SK-N-SH treated with all-trans-retinoic acid at 6 μM for 48 hours (cell line): ENCODE measurements around the gene DCTN4.

Experiments
- ATAC-seq: fragments of 200-7000 bp; cut with Tn5 transposase; 3 replicates; pipeline ENCODE4 v1.9.1; 2020; ENCODE audit warnings: mild to moderate bottlenecking, moderate library complexity
- ARNTL ChIP-seq: fragments of 450-650 bp; formaldehyde crosslinking; IDR thresholded peaks from 2 replicates; pipeline ENCODE4 v1.5.0; 2020; ENCODE audit warnings: low read depth, mild to moderate bottlenecking, moderate library complexity, borderline replicate concordance
- CSDC2 ChIP-seq: fragments of 250-450 bp; sonication (Bioruptor Pico); IDR thresholded peaks from 2 replicates; pipeline ENCODE4 v1.5.0; 2020; ENCODE audit warnings: mild to moderate bottlenecking, moderate library complexity
- ESRRG ChIP-seq: fragments of 250-450 bp; sonication (Bioruptor Pico); IDR thresholded peaks from 2 replicates; pipeline ENCODE4 v1.6.1; 2021; ENCODE audit warnings: mild to moderate bottlenecking
- GLIS3 ChIP-seq: fragments of 250-450 bp; sonication (Bioruptor Pico); IDR thresholded peaks from 2 replicates; pipeline ENCODE4 v1.5.0; 2020; ENCODE audit warnings: mild to moderate bottlenecking, moderate library complexity
- ISL1 ChIP-seq: fragments of 250-450 bp; sonication (Bioruptor Pico); IDR thresholded peaks from 2 replicates; pipeline ENCODE4 v2.1.2; 2022; ENCODE audit warnings: mild to moderate bottlenecking, moderate library complexity
- OSR1 ChIP-seq: fragments of 250-450 bp; sonication (Bioruptor Pico); IDR thresholded peaks from 2 replicates; pipeline ENCODE4 v1.8.0; 2022; ENCODE audit warnings: moderate library complexity, mild to moderate bottlenecking, inconsistent platforms
- PPARA ChIP-seq: fragments of 250-450 bp; sonication (Bioruptor Pico); IDR thresholded peaks from 2 replicates; pipeline ENCODE4 v1.5.0; 2020; ENCODE audit warnings: mild to moderate bottlenecking, borderline replicate concordance
- RARB ChIP-seq: fragments of 250-450 bp; sonication (Bioruptor Pico); IDR thresholded peaks from 2 replicates; pipeline ENCODE4 v1.8.0; 2021; ENCODE audit warnings: mild to moderate bottlenecking, moderate library complexity
- SNAI2 ChIP-seq: fragments of 250-450 bp; sonication (Bioruptor Pico); IDR thresholded peaks from 2 replicates; pipeline ENCODE4 v1.5.0; 2020; ENCODE audit warnings: mild to moderate bottlenecking, moderate library complexity
- TCF4 ChIP-seq: fragments of 250-450 bp; sonication (Bioruptor Pico); IDR thresholded peaks from 2 replicates; pipeline ENCODE4 v1.8.0; 2021; ENCODE audit warnings: mild to moderate bottlenecking, moderate library complexity, borderline replicate concordance
- TOX ChIP-seq: fragments of 250-450 bp; sonication (Bioruptor Pico); IDR thresholded peaks from 2 replicates; pipeline ENCODE4 v1.8.0; 2021; ENCODE audit warnings: mild to moderate bottlenecking, moderate library complexity, borderline replicate concordance
- ZC3H10 ChIP-seq: fragments of 250-450 bp; sonication (Bioruptor Pico); IDR thresholded peaks from 2 replicates; pipeline ENCODE4 v1.5.1; 2021; ENCODE audit warnings: mild to moderate bottlenecking, moderate library complexity
- ZFP3 ChIP-seq: fragments of 250-450 bp; sonication (Bioruptor Pico); IDR thresholded peaks from 2 replicates; pipeline ENCODE4 v1.5.0; 2020; ENCODE audit warnings: mild to moderate bottlenecking, moderate library complexity
- ZFP30 ChIP-seq: fragments of 450-650 bp; formaldehyde crosslinking; IDR thresholded peaks from 2 replicates; pipeline ENCODE4 v1.5.0; 2022; ENCODE audit warnings: mild to moderate bottlenecking, moderate library complexity
- ZNF565 ChIP-seq: fragments of 450-650 bp; formaldehyde crosslinking; conservative IDR thresholded peaks from 2 replicates; pipeline ENCODE4 v1.5.0; 2020; ENCODE audit warnings: low read depth, mild to moderate bottlenecking, moderate library complexity
- ZNF70 ChIP-seq: fragments of 450-650 bp; formaldehyde crosslinking; IDR thresholded peaks from 2 replicates; pipeline ENCODE4 v1.5.0; 2020; ENCODE audit warnings: mild to moderate bottlenecking, moderate library complexity
- ZNF8 ChIP-seq: fragments of 450-650 bp; formaldehyde crosslinking; IDR thresholded peaks from 2 replicates; pipeline ENCODE4 v1.5.0; 2020; ENCODE audit warnings: mild to moderate bottlenecking, moderate library complexity
- TF ChIP-seq, protein P1 (sequence below): fragments of 250-450 bp; sonication (Bioruptor Pico); IDR thresholded peaks from 2 replicates; pipeline ENCODE4 v1.5.1; 2020; ENCODE audit warnings: low read depth, mild to moderate bottlenecking, moderate library complexity
- TF ChIP-seq, protein P2 (sequence below): fragments of 250-450 bp; sonication (Bioruptor Pico); IDR thresholded peaks from 2 replicates; pipeline ENCODE4 v1.5.1; 2021; ENCODE audit warnings: mild to moderate bottlenecking, moderate library complexity
- TF ChIP-seq, protein P3 (sequence below): fragments of 250-450 bp; sonication (Bioruptor Pico); IDR thresholded peaks from 2 replicates; pipeline ENCODE4 v1.8.0; 2021; ENCODE audit warnings: low read depth, mild to moderate bottlenecking, moderate library complexity, borderline replicate concordance
- TF ChIP-seq, protein P4 (sequence below): fragments of 250-450 bp; sonication (Bioruptor Pico); IDR thresholded peaks from 2 replicates; pipeline ENCODE4 v1.5.0; 2020; ENCODE audit warnings: mild to moderate bottlenecking, moderate library complexity

Gene DCTN4

DNA sequence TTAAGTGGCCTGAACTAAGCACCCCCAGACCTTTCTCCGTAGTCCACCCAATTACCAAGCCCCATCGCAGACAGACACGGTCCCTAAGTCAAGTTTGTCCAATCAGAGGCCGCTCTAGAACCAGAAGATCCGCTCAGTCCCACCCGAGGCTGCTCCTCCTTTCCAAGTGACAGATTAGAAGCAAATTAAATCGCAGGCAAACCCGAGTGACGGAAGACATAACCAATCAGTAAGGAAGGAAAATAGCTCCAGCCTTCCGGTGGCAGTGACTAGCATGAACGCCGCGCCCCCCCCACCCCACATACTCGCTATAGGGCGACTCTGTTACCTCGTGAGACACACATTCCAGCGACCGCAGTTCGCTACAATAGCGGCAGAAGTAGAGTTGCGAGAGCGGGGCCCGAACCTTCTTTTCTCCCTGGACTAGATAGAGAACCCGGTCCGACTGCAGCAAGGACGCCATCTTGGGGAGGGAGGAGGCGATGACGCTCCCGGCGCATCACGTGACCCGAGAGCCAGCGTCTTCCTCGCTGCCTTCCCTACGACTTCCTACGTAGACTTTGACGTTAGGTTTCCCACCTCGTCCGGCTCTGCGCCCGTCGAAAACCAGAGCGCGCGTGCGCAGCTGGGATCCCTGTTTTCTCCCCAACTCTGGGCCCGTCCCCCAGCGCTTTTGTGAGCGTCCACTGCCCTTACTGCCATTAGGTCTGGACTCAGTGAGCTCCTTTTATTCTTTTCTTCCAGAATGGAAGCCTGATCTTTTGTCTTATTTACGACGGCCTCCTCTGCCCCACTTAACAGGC is at the start of gene DCTN4:
TSS of gene DCTN4 (minus strand) at position 487 of the 803 bp plus-strand sequence. CDS start at position 463, 24 bp downstream.
- TF ChIP-seq SNAI2 = 0 out of 2 replicates have a peak, but pooled peaks have one; percentile 67
- TF ChIP-seq ZFP3 (CRISPR knock-in tag) = peak; percentile 63; the same call in 1 of the 2 replicates
- TF ChIP-seq, protein P1, sequence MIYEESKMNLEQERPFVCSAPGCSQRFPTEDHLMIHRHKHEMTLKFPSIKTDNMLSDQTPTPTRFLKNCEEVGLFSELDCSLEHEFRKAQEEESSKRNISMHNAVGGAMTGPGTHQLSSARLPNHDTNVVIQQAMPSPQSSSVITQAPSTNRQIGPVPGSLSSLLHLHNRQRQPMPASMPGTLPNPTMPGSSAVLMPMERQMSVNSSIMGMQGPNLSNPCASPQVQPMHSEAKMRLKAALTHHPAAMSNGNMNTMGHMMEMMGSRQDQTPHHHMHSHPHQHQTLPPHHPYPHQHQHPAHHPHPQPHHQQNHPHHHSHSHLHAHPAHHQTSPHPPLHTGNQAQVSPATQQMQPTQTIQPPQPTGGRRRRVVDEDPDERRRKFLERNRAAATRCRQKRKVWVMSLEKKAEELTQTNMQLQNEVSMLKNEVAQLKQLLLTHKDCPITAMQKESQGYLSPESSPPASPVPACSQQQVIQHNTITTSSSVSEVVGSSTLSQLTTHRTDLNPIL (CRISPR knock-in tag) = no peak
- TF ChIP-seq, protein P2, sequence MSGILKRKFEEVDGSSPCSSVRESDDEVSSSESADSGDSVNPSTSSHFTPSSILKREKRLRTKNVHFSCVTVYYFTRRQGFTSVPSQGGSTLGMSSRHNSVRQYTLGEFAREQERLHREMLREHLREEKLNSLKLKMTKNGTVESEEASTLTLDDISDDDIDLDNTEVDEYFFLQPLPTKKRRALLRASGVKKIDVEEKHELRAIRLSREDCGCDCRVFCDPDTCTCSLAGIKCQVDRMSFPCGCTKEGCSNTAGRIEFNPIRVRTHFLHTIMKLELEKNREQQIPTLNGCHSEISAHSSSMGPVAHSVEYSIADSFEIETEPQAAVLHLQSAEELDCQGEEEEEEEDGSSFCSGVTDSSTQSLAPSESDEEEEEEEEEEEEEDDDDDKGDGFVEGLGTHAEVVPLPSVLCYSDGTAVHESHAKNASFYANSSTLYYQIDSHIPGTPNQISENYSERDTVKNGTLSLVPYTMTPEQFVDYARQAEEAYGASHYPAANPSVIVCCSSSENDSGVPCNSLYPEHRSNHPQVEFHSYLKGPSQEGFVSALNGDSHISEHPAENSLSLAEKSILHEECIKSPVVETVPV = no peak
- no peak for TF ChIP-seq OSR1 (CRISPR knock-in tag)
- ATAC-seq = peak; percentile 97

GRCh38 chr5:150804388-150804787 is 45.6 kb upstream of the DCTN4 start:
- no peak for ATAC-seq
- TF ChIP-seq ESRRG (CRISPR knock-in tag) (no peak), TCF4 (CRISPR knock-in tag) (no peak), PPARA (CRISPR knock-in tag) (no peak), ZC3H10 (CRISPR knock-in tag) (no peak), SNAI2 (no peak), RARB (no peak), ZNF565 (CRISPR knock-in tag) (no peak), OSR1 (CRISPR knock-in tag) (no peak), ARNTL (no peak), CSDC2 (no peak), GLIS3 (CRISPR knock-in tag) (no peak), ISL1 (CRISPR knock-in tag) (no peak), ZNF8 (CRISPR knock-in tag) (no peak), ZNF70 (CRISPR knock-in tag) (no peak), TOX (CRISPR knock-in tag) (no peak), ZFP30 (CRISPR knock-in tag) (no peak)
- TF ChIP-seq, protein P3, sequence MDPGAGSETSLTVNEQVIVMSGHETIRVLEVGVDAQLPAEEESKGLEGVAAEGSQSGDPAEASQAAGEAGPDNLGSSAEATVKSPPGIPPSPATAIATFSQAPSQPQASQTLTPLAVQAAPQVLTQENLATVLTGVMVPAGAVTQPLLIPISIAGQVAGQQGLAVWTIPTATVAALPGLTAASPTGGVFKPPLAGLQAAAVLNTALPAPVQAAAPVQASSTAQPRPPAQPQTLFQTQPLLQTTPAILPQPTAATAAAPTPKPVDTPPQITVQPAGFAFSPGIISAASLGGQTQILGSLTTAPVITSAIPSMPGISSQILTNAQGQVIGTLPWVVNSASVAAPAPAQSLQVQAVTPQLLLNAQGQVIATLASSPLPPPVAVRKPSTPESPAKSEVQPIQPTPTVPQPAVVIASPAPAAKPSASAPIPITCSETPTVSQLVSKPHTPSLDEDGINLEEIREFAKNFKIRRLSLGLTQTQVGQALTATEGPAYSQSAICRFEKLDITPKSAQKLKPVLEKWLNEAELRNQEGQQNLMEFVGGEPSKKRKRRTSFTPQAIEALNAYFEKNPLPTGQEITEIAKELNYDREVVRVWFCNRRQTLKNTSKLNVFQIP (CRISPR knock-in tag) = no peak
- TF ChIP-seq, protein P2 = no peak
- TF ChIP-seq, protein P4, sequence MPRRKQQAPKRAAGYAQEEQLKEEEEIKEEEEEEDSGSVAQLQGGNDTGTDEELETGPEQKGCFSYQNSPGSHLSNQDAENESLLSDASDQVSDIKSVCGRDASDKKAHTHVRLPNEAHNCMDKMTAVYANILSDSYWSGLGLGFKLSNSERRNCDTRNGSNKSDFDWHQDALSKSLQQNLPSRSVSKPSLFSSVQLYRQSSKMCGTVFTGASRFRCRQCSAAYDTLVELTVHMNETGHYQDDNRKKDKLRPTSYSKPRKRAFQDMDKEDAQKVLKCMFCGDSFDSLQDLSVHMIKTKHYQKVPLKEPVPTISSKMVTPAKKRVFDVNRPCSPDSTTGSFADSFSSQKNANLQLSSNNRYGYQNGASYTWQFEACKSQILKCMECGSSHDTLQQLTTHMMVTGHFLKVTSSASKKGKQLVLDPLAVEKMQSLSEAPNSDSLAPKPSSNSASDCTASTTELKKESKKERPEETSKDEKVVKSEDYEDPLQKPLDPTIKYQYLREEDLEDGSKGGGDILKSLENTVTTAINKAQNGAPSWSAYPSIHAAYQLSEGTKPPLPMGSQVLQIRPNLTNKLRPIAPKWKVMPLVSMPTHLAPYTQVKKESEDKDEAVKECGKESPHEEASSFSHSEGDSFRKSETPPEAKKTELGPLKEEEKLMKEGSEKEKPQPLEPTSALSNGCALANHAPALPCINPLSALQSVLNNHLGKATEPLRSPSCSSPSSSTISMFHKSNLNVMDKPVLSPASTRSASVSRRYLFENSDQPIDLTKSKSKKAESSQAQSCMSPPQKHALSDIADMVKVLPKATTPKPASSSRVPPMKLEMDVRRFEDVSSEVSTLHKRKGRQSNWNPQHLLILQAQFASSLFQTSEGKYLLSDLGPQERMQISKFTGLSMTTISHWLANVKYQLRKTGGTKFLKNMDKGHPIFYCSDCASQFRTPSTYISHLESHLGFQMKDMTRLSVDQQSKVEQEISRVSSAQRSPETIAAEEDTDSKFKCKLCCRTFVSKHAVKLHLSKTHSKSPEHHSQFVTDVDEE (CRISPR knock-in tag) = no peak
